GM19043 (cell line): ENCODE measurements around the gene MYO1H.
"Not testable (repeated sequence)": the region's sequence is repeated elsewhere in the genome, so short reads cannot be mapped to it uniquely, and the experiment has no call there.

ENCODE experiments used
- ATAC-seq: cut with Tn5 transposase; IDR thresholded peaks from one replicate; pipeline ENCODE4 v1.9.1; 2021; ENCODE audit warnings: low read depth; ENCODE audit not compliant: unreplicated experiment

MYO1H gene

DNA sequence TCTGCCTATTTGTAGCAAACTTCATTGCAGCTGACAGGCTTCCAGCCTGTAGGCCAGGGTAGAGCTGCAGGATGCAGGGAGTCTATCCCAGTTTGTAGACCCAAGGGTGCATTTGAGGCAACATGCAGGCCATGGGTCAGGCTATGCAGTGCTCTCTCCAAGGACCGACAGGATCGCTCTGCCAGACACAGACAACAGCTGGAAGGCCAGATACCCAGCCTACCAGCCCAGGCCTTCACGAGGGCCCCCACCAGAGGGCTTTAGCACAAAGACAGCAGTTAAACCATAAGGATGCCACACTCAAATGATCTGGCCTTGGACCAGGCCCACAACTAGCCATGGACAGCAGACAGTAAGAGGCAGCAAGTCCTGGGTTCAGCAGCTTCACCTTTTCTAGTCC is 119.1 kb downstream of the MYO1H start:
- no peak for ATAC-seq

DNA sequence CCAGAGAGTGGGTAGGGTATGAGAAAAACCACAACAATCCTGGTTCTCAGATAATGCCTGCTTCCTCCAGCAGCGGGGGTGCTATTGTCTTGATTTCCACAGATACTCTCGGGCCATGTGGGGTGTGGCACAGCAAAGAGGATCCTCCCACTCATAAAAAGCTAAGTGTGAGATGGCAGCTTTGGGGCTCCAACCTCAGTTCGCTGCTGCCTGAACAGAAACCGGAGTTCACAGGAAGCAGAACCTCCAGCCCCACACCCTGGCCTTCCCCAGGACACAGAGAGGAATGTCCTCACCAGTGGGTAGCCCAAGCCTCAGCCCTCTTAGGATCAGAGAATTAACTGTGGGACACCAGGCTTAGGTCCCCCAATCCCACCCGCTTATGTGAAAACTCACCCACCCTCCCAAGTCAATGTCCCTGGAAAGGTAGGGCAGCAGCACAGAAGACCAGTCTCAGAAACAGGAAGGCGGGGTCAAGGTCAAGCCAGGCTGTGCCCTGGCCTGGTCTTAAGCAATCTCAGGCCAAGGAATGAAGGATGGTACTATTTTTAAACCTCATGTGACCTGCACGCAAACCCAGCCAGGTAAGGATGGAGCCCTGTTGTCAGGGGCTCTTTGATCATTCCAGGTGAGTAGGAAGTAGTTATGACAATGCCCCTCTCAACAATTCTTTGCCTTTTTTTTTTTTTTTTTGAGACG is 120.4 kb downstream of the MYO1H start:
- ATAC-seq, result no peak

DNA sequence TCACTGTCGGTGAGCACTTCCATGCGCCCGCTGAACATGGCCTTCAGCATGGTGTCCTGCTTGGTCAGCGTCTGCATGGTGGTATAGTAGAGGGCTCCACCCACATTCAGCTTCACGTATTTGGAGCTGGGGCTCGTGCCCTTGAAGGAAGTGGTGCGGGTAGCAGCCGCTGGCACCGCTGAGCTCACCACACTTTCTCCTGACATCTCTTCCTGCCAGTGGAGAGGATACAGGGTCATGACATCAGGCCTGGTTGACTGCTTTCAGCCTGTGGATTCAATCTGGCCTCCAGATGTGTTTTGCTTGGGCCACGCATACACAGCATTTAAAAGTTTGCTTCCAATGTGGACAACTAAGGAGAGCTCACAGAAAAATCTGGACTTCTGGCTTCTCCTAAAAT is 121.8 kb downstream of the MYO1H start:
- no peak for ATAC-seq

DNA sequence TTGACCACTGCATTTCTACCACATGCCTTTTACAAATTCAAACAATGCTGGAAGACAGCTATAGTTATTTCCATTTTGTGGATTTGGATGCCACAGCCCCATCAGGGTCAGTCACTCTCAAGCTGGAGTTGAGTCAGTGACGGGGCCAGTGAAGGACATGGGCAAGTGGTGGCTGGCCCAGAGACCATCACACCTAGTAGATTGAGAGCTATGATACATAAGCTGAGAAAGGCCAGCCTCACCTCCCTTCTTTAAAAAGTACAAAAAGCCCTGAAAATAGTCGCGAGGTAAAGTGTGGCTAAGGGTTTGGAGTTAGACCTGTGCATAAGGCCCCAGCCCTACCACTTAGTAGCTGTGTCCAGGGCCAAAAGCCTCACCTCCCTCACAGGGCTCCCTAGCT is 125.3 kb downstream of the MYO1H start:
- ATAC-seq, result no peak

DNA sequence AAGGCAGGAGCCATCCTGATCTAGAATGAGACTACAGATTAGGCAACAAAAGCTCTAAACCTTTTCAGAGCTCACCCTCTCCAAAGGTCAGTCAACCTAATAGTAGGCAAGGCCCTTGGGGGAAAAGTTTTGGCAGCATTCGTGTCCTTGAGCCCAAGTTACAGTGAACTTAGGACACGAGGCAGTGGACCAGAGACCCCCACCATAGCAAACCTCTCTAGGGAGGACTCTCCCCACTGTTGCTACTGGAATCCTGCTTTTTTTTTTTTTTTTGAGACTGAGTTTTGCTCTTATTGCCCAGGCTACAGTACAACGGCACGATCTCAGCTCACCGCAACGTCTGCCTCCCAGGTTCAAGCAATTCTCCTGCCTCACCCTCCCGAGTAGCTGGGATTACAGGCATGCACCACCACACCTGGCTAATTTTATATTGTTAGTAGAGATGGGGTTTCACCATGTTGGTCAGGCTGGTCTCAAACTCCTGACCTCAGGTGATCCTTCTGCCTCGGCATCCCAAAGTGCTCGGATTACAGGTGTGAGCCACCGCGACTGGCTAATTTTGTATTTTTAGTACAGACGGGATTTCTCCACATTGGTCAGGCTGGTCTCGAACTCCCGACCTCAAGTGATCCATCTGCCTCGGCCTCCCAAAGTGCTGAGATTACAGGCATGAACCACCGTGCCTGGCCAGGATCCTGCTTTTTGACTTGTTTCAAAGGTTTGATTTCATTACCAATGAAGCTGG is 126.0 kb downstream of the MYO1H start:
- ATAC-seq, result not testable (repeated sequence)

DNA sequence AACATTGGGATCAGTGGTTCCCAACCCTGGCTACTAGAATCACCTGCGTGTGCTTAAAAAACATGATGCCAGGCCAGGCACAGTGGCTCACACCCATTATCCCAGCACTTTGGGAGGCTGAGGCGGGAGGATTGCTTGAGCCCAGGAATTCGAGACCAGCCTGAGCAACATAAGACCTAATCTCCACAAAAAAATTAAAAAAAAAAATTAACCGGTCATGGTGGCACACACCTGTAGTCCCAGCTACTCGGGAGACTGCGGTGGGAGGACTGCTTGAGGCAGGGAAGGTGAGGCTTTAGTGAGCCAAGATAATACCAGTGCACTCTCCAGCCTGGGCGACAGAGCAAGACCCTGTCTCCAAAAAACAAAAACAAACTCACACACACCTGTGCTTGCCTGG is 127.4 kb downstream of the MYO1H start:
- ATAC-seq, result no peak

DNA sequence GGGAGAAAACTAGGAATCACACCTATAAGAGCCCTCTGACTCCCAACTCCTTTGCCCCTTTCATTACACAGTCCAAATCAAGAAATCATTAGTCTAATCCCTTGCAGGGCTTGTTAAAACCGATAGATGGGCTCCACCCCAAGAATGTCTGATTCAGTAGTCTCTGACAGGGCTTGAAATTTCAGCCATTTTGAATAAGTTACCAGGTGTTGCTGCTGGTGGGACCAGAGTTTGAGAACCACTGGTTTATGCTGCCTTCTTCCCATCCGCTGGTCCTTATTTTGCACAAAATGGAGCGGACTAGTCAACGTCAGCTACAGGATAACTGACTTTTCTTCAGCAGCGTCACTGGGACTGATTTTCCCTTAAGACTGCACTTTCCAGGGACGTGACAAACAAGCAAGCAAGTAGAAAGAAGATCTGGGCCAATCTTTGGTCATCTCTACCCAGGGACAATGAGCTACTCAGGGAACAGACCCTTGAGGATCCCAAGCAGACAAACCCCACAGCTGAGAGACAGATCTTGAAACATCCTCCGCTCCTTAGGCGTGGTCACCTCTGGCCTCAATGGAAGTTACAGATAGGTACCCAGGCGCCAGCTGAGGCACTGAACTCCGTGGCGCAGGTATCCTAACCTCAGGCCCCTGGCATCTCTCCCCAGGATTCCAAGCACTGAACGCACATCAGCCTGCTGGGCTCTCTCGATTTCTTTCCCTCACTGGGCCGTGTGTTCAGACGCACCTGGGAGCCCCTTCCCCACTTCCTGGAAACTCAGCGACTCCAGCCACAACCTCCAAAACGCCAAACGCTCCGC is 128.5 kb downstream of the MYO1H start:
- ATAC-seq, result no peak

DNA sequence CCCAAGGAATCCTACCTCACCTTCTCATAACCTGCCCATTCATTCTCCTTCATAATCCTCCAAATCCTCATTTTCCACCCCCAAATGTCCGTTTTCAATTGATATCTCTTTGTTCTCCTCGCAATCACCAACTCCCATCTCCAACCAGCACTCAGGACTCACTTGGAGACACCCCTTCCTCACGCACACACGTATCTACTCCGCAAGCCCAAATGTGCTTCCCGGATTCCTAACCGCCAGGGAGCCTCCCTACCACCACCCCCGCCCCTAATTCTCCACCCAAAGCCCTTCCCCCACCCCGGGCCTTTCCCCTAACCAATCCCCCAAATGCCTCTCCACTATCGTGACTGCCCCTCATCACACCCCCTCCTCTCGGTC is 129.1 kb downstream of the MYO1H start:
- ATAC-seq, result no peak

DNA sequence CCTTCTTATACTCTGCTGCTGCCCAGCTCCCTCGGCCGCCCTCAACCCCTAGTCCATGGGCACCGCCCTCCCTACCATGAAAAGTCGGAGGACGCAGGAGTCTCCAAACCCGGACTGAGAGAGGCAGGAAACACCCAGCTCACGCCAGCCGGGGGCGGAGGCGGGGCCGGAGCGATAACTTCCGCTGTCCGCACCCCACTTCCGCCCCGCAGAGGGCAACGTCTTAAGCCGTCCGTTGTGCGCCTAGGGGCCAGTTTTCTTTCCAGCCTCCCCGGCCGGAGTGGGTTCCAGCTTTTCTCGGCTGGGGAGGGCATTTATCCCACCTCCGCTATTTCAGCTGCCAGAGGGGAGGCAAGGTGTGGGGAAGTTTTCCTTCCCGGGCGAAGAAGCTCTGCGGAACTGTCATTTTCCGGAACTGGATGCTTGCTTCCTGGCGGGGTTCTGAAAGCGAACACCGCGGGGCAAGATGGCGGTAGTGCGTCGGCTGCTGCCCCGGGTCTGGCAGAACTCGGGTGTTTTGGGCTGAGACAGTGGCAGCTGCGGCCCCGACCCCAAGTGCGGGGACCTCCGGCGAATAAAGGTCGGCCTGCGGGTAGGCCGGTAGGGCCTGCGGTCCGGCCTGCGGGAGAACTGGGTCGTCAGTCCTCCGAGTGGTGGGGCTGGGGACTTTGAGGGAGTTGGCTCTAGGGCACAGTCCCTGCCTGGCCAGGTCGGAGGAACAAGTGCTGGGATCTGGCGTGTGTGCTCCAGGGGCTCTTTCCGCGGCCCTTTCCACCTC is 129.7 kb downstream of the MYO1H start, which contains the start of the genes KCTD10 and UBE3B:
TSS of gene KCTD10 (minus strand) at position 116 of the 778 bp plus-strand sequence. CDS start at position 78, 38 bp downstream.
TSS of gene UBE3B (plus strand) at position 450 of the 778 bp plus-strand sequence. CDS start 5,918 bp downstream, outside the sequence.
- peak; percentile 94 for ATAC-seq

DNA sequence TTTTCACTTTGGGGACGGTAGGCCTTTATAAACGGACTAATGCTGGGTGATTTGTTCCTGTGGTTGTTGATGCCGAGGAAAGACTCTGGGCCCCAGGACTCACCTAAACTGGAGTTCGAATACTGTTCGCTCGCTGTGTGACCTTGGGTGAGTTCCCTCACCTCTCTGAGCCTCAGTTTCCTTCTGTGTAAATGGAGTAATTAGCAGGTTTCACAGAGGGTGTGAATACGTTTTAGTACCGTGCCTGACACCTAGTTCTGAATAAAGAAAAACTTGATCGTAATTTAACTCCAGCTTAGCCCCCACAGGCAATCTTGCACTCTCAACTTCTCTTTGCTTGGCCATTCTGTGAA is 130.2 kb downstream of the MYO1H start:
- ATAC-seq, result no peak

DNA sequence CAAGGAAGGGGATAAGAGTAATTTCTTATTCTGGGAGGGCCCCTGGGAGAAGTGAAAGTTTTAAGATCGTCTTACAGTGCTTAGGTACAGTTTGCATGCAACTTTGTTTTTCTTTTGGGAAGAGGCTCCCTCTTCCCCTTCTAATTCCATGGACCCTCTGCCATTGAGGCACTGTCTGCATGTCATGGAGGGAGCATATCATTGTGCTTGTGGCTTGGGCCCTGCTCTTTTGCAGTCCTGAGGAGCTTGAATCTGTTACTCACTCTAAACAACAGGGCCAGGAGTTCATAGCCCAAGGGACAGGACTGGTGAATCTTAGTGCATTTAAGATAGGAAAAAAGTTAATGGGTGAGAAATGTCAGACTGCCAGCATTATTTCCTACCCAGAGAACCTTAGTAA is 132.1 kb downstream of the MYO1H start:
- no peak for ATAC-seq

DNA sequence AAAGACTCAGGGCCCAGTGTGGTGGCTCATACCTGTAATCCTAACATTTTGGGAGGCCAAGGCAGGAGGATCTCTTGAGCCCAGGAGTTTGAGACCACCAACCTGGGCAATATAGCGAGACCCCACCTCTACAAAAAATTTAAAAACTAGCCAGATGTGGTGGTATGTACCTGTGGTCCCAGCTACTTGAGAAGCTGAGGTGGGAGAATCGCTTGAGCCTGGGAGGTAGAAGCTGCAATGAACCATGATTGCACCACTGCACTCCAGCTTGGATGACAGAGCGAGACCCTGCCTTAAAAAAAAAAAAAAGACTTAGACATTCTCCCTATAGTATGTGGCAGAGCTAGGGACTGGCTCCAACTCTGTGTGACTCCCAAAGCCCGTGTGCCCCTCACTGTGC is 132.7 kb downstream of the MYO1H start:
- ATAC-seq, result no peak

DNA sequence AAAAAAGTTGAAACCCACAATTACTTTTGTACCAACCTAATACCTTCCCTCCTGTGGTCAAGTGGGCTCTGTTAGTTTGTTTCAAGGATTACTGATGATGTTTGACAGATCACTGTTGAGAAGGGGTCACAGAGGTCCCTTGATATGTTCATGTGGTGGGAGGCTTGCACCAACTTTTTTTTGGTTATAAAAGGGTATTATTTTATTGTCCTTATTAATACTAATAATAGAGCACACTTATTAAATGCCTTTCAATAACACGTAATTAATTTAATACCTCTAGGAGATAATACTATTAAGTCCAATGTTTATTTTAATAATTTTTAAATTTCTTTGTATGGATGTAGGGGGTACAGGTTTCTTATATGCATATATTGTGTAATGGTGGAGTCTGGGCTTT is 134.2 kb downstream of the MYO1H start:
- ATAC-seq, result no peak

DNA sequence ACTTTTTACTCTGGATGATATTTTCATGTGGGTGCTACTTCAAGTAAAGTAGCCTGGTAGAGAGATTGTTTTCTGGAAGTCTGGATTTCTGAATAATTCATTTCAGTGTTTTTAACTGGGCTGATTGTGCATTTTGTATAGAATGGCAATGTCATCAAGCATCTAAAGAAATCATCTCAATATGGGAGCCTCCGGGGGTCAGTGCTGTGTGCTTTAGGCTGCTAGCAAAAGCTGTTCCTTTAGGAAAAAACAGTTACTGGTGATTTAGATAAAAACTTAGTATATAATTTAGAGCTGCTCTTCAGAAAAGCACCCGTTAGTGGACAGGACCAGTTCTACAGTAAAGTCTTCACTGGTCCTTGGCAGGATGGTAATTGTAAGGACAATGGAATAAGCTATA is 134.8 kb downstream of the MYO1H start:
- no peak for ATAC-seq

DNA sequence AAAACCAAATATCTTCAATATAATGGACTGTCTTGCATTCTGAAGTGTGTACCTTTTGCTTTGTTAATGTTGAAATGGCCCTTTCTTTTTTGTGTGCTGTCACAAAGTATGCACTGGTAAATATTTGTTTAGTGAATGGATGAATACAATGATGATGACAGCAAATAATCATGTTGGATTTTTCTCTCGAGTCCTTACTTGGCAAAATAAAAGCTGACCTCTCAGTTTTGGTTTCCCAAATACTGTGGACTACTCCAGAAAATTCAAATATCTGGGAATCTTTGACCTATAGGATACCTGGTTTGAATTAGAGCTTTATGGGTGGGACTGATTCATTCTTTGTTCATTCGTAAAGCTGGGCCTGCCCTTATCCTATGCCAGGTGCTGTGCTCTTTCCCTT is 135.2 kb downstream of the MYO1H start:
- ATAC-seq, result no peak

DNA sequence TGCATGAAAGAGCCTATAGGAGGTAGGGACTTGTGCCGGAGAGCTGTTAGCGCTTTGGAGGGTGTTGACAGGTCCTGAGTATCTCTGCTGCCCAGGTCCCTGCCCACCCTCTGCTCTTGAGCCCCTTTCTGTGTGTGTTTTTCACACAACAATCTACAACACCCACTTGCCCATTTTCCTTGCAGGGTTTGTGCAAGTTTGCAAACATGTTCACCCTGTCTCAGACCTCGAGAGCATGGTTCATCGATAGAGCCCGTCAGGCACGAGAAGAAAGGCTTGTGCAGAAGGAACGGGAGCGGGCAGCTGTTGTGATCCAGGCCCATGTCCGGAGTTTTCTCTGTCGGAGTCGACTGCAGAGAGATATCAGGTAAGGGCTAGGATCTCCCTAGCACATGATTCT is 135.6 kb downstream of the MYO1H start:
- ATAC-seq, result no peak

DNA sequence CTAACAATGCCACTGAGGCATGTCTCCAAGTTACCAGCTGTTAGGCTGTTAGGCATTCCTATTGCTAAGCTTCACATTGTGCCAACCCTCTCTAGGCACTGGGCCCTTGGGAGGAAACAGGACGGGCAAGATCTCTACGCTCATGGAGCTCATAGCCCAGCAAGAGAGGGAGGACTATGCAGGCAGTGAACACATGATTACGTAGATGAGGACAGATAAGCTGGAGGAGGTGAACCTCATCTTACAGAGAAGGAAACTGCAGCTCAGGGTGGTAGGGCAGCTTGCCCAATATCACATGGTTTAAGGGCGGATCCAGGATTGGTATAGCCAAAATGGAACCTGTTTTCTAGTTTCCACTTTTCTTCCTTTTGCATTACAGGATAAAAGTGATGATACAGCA is 137.5 kb downstream of the MYO1H start:
- ATAC-seq, result no peak

DNA sequence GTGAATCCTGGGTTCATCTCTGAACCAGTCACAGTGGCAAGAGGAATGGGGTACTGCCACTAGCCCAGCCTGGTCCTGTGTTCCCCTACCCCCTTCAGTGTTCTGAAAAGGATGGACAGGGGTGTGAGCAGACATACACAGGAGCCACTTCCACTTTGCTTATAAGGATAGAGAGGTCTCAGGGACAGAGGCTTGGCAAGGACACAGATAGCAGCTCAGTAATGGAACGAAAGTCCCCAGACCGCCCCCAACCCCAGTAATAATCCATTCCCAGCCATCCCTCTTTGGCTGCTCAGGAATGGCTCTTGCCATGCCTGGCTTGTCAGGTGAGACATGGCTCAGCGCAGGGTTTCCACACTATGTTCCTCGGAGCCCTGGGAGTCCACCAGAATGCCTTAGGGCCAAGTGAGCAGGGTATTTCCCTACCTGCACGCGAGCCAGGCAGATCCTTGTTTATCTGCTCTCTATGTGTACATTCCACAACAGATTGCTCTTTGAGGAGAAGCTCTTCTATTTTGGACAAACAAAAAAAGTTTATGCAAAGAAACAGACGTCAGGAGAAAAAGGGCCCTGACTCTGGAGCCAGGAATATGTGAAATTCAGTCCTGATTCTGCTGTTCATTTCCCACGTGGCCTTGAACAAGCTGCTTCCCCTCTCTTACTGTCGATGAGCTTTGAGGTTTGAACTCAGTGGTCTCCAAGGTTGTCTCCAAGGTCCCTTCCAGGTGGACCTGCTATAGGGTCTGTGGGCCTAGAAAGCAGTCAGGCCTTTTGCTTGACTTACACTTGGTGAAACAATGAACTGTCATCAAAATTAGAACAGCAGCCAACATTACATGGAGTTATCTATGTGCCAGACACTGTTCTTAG is 139.7 kb downstream of the MYO1H start:
- ATAC-seq, result no peak

DNA sequence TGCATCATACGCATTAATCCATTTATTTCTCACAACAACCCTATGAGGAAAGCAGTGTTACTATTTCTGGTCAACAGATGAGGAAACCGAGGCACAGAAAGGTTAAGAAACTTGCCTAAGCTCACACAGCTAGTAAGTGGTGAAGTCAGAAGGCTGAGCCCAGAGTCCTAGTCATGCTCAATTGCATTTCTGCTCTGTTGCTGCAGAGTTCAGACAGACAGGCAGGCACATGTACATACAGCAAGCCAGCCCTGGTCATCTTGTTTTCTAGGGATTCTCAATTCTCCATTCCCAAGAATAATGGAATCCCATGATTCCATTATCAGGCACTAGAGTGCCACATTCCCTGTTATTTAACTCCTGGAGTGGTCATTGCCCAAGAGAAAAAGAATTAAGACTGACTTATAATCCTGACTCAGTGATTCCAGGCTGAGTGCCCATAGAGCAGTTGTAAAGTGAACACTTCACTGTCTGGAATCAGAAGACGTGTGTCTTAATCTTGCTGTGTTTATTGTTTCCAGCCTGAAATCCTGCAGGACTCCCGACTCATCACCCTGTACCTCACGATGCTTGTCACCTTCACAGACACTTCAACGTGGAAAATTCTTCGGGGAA is 140.5 kb downstream of the MYO1H start:
- ATAC-seq, result no peak
